GM12874 (cell line): Measurements from ENCODE around the gene LAMA2.

Experiments used
- TF ChIP-seq, protein P1 (sequence below): IDR thresholded peaks from 2 replicates; pipeline ENCODE4 v1.5.1; 2011; ENCODE audit warnings: low read depth, mild to moderate bottlenecking, control low read depth, low read length, moderate library complexity; ENCODE audit not compliant: insufficient read depth

LAMA2 gene

DNA sequence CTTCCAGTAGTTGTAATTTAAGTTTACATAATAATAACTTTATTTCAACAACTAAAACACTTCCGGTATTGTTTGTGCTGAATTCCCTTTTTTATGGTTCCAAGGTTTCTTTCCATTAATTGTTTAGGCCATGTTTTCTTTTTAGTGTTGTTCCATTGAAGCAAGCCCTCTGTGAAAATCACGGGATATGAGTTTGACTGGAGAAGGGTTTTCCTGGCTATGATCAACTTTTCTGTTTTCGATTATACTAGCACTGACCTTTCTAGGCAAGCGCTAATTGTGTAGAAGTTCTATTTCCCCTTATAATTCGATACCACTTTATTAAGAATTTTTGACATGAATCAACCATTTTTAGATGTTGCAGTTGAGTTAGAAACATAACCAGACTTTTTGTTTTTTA lies 2.4 kb downstream of the LAMA2 start:
- TF ChIP-seq, protein P1, sequence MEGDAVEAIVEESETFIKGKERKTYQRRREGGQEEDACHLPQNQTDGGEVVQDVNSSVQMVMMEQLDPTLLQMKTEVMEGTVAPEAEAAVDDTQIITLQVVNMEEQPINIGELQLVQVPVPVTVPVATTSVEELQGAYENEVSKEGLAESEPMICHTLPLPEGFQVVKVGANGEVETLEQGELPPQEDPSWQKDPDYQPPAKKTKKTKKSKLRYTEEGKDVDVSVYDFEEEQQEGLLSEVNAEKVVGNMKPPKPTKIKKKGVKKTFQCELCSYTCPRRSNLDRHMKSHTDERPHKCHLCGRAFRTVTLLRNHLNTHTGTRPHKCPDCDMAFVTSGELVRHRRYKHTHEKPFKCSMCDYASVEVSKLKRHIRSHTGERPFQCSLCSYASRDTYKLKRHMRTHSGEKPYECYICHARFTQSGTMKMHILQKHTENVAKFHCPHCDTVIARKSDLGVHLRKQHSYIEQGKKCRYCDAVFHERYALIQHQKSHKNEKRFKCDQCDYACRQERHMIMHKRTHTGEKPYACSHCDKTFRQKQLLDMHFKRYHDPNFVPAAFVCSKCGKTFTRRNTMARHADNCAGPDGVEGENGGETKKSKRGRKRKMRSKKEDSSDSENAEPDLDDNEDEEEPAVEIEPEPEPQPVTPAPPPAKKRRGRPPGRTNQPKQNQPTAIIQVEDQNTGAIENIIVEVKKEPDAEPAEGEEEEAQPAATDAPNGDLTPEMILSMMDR = no peak

DNA sequence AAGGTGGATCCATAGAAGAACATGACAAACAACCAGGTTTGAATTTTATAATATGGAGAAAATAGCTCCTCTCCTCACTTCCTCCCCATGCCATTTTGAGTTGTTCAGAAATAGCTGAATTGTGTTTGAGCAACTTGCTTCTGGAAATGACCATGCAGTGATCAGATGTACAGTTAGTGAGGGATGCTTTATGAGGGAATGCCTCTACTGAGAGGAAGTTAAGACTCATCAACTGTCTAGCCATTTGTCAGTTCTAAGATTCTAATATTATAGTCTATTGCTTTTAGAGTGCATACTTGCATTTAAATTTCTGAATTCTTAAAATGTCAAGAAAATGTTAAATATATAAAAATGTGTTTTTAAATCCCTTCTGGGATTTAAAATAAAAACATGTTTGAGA lies 3.8 kb downstream of the LAMA2 start:
- TF ChIP-seq, protein P1 = no peak

DNA sequence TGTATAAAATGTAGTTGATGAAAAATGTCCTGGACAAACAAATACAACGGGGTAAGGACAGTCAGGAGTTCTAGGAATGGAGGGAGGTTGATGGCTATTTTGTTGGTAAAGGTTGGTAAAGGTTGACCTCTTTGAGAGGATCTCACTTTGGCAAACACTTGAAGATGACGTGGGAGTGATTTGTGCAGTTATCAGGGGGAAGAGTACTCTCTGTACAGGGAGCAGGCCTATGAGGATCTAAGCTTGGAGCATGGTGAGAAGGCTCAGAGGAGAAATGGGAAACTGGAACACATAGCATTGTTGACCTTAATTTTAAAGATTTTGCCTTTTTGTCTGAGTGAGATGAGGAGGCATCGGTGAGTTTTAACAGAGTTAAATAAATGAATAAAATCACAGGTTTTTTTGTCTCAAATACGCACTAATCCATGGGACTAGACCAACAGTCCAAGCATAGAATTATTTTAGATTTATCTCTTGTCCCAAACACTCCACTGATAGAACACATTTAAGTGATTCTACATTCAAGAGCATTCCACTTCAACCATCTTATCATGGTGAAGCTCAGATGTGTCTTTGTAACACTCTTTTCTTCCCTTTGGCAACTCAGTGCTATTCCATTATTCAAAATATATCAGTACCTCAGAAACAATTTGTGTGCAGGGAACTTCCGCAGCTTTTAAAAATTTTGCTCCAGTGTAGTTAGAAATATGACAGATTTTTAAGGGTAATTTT lies 5.7 kb downstream of the LAMA2 start:
- TF ChIP-seq, protein P1 = no peak

DNA sequence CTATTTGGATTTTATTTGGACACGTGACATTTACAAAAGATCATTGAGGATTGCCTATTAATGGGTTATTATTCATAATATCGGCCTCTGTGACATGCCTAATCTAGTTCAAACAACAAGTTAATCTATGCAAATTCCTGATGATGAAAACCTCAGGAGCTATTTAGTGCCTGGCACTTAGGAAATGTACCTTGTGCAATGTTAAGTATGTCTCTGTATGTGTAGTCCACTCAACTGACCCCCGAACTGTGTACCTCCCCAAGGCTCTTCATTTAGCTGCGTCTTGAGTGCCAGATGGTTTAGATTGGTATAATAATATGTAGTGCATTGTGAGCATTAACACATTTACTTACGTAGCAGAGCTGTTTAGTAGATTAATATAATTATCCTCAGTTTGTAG lies 6.9 kb downstream of the LAMA2 start:
- TF ChIP-seq, protein P1 = no peak

DNA sequence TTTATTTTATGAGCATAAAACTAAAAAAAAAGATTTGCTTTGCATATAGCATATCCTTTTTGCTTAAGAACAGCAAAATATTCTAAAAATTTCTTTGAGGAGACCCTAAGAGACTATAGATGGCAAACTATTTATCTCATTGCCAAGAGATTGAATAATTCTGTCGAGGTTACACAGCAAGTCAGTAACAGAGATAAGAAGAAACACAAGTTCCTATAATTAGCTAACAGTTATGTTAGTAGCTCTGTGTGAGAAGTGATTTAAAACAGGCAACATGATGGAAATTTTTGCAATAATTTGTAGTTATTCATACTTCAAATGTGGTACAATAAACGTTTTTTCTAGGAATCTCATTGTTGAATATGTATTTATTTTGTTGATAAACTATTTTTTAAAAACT lies 9.1 kb downstream of the LAMA2 start:
- TF ChIP-seq, protein P1 = no peak

DNA sequence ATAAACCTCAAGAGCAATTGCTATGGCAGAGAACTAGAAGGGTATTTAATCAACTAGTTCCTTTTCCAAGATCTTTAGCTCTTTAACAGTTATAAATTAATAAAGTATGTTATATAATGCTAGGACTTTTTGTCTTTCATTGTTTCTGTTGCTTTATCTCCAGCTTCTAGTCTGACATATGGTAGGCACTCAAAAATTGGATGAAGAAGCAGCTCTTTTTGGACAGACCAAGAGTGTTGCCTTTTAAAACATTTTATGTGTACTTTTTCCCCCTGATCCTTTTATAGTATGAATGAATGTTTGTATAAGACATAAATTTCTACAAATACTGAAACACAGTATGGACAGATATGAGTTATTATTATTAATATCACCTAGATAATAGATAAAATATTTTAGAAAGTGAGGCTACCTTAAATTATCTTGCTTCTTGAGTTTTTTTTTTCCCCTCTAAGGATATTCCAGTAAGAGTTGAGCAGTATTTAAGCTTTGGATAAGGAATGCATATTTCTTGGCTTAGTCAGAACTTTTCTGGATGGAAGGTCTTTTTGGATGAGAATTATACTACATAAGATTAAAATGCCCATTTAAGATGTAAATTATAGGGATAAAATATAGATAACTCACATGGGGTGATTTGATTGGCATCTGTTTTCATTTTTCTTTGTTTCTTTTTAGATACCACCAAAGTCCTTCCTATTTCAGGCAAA lies 16.6 kb downstream of the LAMA2 start:
- TF ChIP-seq, protein P1 = no peak

DNA sequence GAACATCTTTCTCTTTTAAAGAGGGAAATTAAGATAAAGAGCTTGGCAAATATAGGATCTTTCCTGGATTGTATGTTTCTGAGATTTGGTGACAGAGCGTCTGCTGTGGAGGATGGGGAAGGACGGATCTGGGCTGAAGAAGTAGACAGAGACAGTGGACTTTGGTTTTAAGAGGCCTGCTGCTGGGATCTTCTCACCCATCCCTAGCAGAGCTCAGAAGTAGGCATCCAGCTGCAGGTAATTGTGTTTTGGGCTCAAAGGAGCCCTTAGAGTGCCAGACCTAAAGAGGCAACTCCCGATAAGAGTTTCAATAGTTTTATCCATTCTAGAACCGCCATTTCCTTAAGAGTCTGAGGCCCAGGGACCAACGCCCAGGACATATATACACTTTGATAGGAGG lies 20.8 kb downstream of the LAMA2 start:
- TF ChIP-seq, protein P1 = no peak
